H1 (cell line): ENCODE results near the gene WDR54. TPM values are rescaled to one million over a fixed set of nuclear protein-coding genes. Genes with fewer than 3 reads are reported as not detected.
A peak's percentile ranks its signal among the peaks of the same experiment; 100 is the strongest.

Experiments used
- CEBPB ChIP-seq: IDR thresholded peaks from 2 replicates; pipeline ENCODE4 v1.6.1; 2012; ENCODE audit warnings: low read depth, low read length
- CHD7 ChIP-seq: fragments of 300-600 bp; sonication (generic); IDR thresholded peaks from 2 replicates; pipeline ENCODE4 v1.7.1; 2012; ENCODE audit warnings: low read length, moderate library complexity, mild to moderate bottlenecking, inconsistent platforms; ENCODE audit not compliant: insufficient replicate concordance
- FOSL1 ChIP-seq: IDR thresholded peaks from 2 replicates; pipeline ENCODE4 v1.6.1; 2011; ENCODE audit warnings: mild to moderate bottlenecking, low read depth, low read length, moderate library complexity; ENCODE audit not compliant: insufficient read depth
- JUND ChIP-seq: IDR thresholded peaks from 2 replicates; pipeline ENCODE4 v1.6.1; 2011; ENCODE audit warnings: mild to moderate bottlenecking, improper control_type of control experiment, low read length
- polyA plus RNA-seq, 7 experiments: library from polyadenylated mRNA; depleted of rRNA in 3 of 7; stranded (reverse) in 5 of 7; unstranded in 2 of 7; fragments of >200 nt in 5 of 7; fragments of 200-250 nt in 2 of 7; gene quantifications; 1 replicate in 5 of 7; 2 replicates in 1 of 7; 4 replicates in 1 of 7; pipeline versions ENCODE4 v1.2.1 to v1.2.3, GENCODE V29; 2011 to 2013; ENCODE audit warnings: missing spikeins in 2 of 7, mixed read lengths in 2 of 7
- total RNA-seq: library from RNA; stranded (reverse); fragmentation: NEBNext Ultra II Directional; extraction: Animal tissue kit (Norgen Biotek cat#: 25700); gene quantifications from 2 replicates; pipeline ENCODE4 v1.2.1, GENCODE V29; 2021

WDR54 gene
- total and polyA plus RNA-seq, 2 of the 8 experiments (the other 6 are each of a cell fraction or from before 2014, with no cell fraction given): 41.6 to 125 TPM

- no peak for TF ChIP-seq CHD7
- no peak for TF ChIP-seq JUND
- TF ChIP-seq FOSL1: peak; percentile 49; the same call in 1 of the 2 replicates
- no peak for TF ChIP-seq CEBPB
Measured at GRCh38 chr2:74385396-74385795, 36.1 kb upstream of the WDR54 start (continued).
